ENCODE results near the gene STEAP1.
"Not testable (repeated sequence)": the region's sequence is repeated elsewhere in the genome, so short reads cannot be mapped to it uniquely, and the experiment has no call there.

STEAP1 gene

GRCh38 chr7:90178166-90178565, 23.9 kb downstream of the STEAP1 start:
- peaks cover 5% of the 10 kb centered on the region for H3K4me1 ChIP-seq (ENCODE audit: control insufficient read depth, insufficient read depth, low read length)
- H3K9ac ChIP-seq (ENCODE audit: low read depth, low read length): no peak overlapping the region
- H3K27me3 ChIP-seq (ENCODE audit: control insufficient read depth, insufficient read depth, low read length): no peaks in the 10 kb centered on the region
- no peak overlapping the region for H3K4me3 ChIP-seq (ENCODE audit: low read depth, low read length)
- no peaks in the 10 kb centered on the region for H3K9me3 ChIP-seq (ENCODE audit: control insufficient read depth, insufficient read depth, low read length)
- no peaks in the 10 kb centered on the region for H3K36me3 ChIP-seq (ENCODE audit: control insufficient read depth, insufficient read depth, low read length)

DNA sequence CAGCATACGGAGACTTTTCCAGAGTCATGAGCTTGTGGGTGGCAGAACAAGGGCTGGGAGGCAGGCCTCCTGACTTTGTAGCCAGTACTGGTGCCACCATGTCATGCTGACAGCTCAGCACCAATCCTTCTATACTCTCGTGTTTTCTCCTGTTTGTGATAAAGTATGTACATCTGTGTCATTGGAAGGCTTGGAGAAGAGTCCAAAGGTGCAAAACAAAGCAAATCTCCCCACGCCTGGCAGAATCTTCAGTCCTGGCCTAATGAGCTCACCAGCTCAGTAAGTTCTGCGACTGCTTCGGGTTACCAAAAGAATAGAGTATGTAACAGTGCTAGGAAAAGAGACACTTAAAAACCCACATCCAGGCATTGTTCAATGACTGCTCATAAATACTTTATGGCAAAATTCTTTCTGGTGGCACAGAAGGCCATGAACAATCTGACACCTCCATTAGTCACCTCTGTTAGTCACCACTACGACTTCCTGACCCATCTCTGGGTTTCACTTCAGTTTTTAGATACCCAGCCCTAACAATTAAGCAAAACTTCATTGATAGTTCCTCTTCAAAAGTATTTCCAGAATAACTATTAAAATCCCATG, 24.5 kb downstream of the STEAP1 start:
- H3K27me3 ChIP-seq (ENCODE audit: control insufficient read depth, insufficient read depth, low read length): no peaks in the 10 kb centered on the region
- peaks cover 5% of the 10 kb centered on the region for H3K4me1 ChIP-seq (ENCODE audit: control insufficient read depth, insufficient read depth, low read length)
- H3K36me3 ChIP-seq (ENCODE audit: control insufficient read depth, insufficient read depth, low read length): no peaks in the 10 kb centered on the region
- no peak overlapping the region for H3K9ac ChIP-seq (ENCODE audit: low read depth, low read length)
- H3K9me3 ChIP-seq (ENCODE audit: control insufficient read depth, insufficient read depth, low read length): no peaks in the 10 kb centered on the region
- no peak overlapping the region for H3K4me3 ChIP-seq (ENCODE audit: low read depth, low read length)

DNA sequence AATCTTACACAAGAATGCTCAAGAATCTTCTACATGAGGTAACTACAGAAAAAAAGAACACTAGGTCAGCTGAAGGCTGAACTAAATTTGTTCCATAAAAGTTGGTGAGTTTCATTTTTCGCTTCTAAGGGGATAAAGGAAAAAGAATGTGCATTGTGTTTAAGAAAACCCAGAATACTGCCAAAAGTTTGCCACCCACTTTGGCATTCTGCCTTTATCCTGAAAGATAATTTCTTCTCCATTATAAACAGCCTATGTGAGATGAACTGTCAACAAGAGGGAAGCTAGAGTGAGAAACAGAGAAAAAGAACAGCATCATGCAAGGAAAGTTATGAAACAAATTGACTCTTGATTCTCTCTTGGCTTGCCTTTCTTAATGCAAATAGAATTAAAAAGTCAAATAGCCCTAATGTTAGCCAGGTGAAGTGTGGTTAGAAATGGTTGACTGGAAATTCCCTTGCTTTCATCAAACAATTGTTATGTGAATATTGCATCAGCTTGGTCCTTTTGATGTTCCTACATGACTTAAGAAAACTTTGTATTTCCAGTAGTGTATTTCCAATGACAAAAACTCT, 25.8 kb downstream of the STEAP1 start:
- Histone ChIP-seq H3K4me1 (ENCODE audit: control insufficient read depth, insufficient read depth, low read length) (peaks cover 5% of the 10 kb centered on the region), H3K9ac (ENCODE audit: low read depth, low read length) (no peak overlapping the region), H3K27me3 (ENCODE audit: control insufficient read depth, insufficient read depth, low read length) (no peaks in the 10 kb centered on the region), H3K36me3 (ENCODE audit: control insufficient read depth, insufficient read depth, low read length) (no peaks in the 10 kb centered on the region), H3K9me3 (ENCODE audit: control insufficient read depth, insufficient read depth, low read length) (no peaks in the 10 kb centered on the region), H3K4me3 (ENCODE audit: low read depth, low read length) (no peak overlapping the region)

- no peaks in the 10 kb centered on the region for H3K27me3 ChIP-seq (ENCODE audit: control insufficient read depth, insufficient read depth, low read length)
- H3K9me3 ChIP-seq (ENCODE audit: control insufficient read depth, insufficient read depth, low read length): no peaks in the 10 kb centered on the region
- H3K4me3 ChIP-seq (ENCODE audit: low read depth, low read length): no peak overlapping the region
- H3K36me3 ChIP-seq (ENCODE audit: control insufficient read depth, insufficient read depth, low read length): no peaks in the 10 kb centered on the region
- peaks cover 5% of the 10 kb centered on the region for H3K4me1 ChIP-seq (ENCODE audit: control insufficient read depth, insufficient read depth, low read length)
- no peak overlapping the region for H3K9ac ChIP-seq (ENCODE audit: low read depth, low read length)
These were observed 26.4 kb downstream of the STEAP1 start for GRCh38 chr7:90180649-90181048.

GRCh38 chr7:90181485-90181884, 27.2 kb downstream of the STEAP1 start:
- Histone ChIP-seq H3K9me3 (ENCODE audit: control insufficient read depth, insufficient read depth, low read length) (no peaks in the 10 kb centered on the region), H3K27me3 (ENCODE audit: control insufficient read depth, insufficient read depth, low read length) (no peaks in the 10 kb centered on the region), H3K4me1 (ENCODE audit: control insufficient read depth, insufficient read depth, low read length) (peaks cover 5% of the 10 kb centered on the region), H3K36me3 (ENCODE audit: control insufficient read depth, insufficient read depth, low read length) (no peaks in the 10 kb centered on the region), H3K9ac (ENCODE audit: low read depth, low read length) (no peak overlapping the region), H3K4me3 (ENCODE audit: low read depth, low read length) (no peak overlapping the region)

DNA sequence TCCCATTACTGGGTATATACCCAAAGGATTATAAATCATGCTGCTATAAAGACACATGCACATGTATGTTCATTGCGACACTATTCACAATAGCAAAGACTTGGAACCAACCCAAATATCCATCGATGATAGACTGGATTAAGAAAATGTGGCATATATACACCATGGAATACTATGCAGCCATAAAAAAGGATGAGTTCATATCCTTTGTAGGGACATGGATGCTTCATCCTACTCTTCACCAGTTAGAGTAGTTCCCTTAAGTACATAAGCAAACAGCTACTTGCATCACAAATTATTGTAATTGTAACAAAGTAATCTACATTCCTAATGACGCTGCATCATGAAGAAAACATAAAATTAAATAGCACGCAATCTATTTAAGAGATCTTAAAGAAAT, 32.0 kb downstream of the STEAP1 start:
- H3K9me3 ChIP-seq (ENCODE audit: control insufficient read depth, insufficient read depth, low read length); H3K9ac ChIP-seq (ENCODE audit: low read depth, low read length); H3K4me3 ChIP-seq (ENCODE audit: low read depth, low read length); H3K27me3 ChIP-seq (ENCODE audit: control insufficient read depth, insufficient read depth, low read length); H3K4me1 ChIP-seq (ENCODE audit: control insufficient read depth, insufficient read depth, low read length); H3K36me3 ChIP-seq (ENCODE audit: control insufficient read depth, insufficient read depth, low read length): not testable (repeated sequence)

DNA sequence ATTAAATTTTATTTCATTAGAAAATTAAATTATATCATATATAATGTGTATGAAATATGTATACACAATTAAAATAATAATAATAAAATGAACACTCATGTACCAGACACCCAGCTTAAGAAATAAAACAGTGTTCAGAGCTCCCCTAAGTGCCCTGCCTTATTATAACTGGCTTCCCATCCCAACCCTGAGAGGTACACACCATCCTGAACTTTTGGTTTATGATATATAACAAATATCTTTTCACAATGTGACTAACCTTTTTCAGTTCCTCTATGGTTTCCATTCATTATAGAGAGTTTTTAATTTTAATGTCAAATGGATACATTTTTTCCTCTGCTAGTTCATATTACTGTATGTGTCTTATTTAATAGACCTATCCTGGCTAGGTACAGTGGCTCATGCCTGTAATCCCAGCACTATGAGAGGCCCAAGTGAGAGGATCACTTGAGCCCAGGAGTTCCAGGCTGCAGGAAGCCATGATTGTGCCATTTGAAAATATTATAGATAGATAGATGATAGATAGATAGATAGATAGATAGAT, 33.3 kb downstream of the STEAP1 start:
- Histone ChIP-seq H3K36me3 (ENCODE audit: control insufficient read depth, insufficient read depth, low read length) (no peaks in the 10 kb centered on the region), H3K4me1 (ENCODE audit: control insufficient read depth, insufficient read depth, low read length) (no peaks in the 10 kb centered on the region)

GRCh38 chr7:90188281-90188680, 34.0 kb downstream of the STEAP1 start:
- Histone ChIP-seq H3K27me3 (ENCODE audit: control insufficient read depth, insufficient read depth, low read length) (no peaks in the 10 kb centered on the region), H3K4me3 (ENCODE audit: low read depth, low read length) (no peak overlapping the region), H3K9me3 (ENCODE audit: control insufficient read depth, insufficient read depth, low read length) (peaks cover 9% of the 10 kb centered on the region), H3K36me3 (ENCODE audit: control insufficient read depth, insufficient read depth, low read length) (no peaks in the 10 kb centered on the region), H3K9ac (ENCODE audit: low read depth, low read length) (no peak overlapping the region), H3K4me1 (ENCODE audit: control insufficient read depth, insufficient read depth, low read length) (no peaks in the 10 kb centered on the region)

More for the DNA sequence above, 33.3 kb downstream of the STEAP1 start:
- Histone ChIP-seq H3K9ac (ENCODE audit: low read depth, low read length) (no peak overlapping the region), H3K9me3 (ENCODE audit: control insufficient read depth, insufficient read depth, low read length) (peaks cover 9% of the 10 kb centered on the region), H3K27me3 (ENCODE audit: control insufficient read depth, insufficient read depth, low read length) (no peaks in the 10 kb centered on the region), H3K4me3 (ENCODE audit: low read depth, low read length) (no peak overlapping the region)

DNA sequence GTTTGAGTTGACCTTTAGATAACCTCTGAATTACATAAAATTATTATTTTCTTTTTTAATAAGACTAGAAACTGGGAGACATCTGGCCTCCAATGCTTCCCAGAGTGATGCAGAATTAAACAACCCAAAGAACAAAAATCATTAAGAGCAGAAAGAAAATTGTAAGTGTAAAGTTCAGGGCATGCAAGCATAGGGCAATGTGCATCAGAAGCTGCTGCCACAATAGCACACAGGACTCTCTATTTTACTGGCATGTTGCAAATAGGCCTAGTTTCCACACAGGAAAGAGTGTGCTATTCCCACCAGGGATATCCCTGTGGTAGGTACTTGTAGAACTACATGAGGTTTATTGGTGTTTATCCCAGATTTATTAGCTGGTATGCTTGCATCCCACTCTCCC, 36.7 kb downstream of the STEAP1 start:
- H3K4me1 ChIP-seq (ENCODE audit: control insufficient read depth, insufficient read depth, low read length): no peaks in the 10 kb centered on the region
- H3K9me3 ChIP-seq (ENCODE audit: control insufficient read depth, insufficient read depth, low read length): peaks cover 12% of the 10 kb centered on the region
- no peak overlapping the region for H3K4me3 ChIP-seq (ENCODE audit: low read depth, low read length)
- no peak overlapping the region for H3K9ac ChIP-seq (ENCODE audit: low read depth, low read length)
- H3K27me3 ChIP-seq (ENCODE audit: control insufficient read depth, insufficient read depth, low read length): no peaks in the 10 kb centered on the region
- no peaks in the 10 kb centered on the region for H3K36me3 ChIP-seq (ENCODE audit: control insufficient read depth, insufficient read depth, low read length)

GRCh38 chr7:90191648-90192047, 37.4 kb downstream of the STEAP1 start:
- Histone ChIP-seq H3K9ac (ENCODE audit: low read depth, low read length) (no peak overlapping the region), H3K27me3 (ENCODE audit: control insufficient read depth, insufficient read depth, low read length) (no peaks in the 10 kb centered on the region), H3K9me3 (ENCODE audit: control insufficient read depth, insufficient read depth, low read length) (peaks cover 12% of the 10 kb centered on the region), H3K36me3 (ENCODE audit: control insufficient read depth, insufficient read depth, low read length) (no peaks in the 10 kb centered on the region), H3K4me3 (ENCODE audit: low read depth, low read length) (no peak overlapping the region), H3K4me1 (ENCODE audit: control insufficient read depth, insufficient read depth, low read length) (no peaks in the 10 kb centered on the region)

GRCh38 chr7:90192876-90193750, 38.8 kb downstream of the STEAP1 start:
- no peak overlapping the region for H3K9ac ChIP-seq (ENCODE audit: low read depth, low read length)
- H3K4me1 ChIP-seq (ENCODE audit: control insufficient read depth, insufficient read depth, low read length): no peaks in the 10 kb centered on the region
- H3K4me3 ChIP-seq (ENCODE audit: low read depth, low read length): no peak overlapping the region
- no peaks in the 10 kb centered on the region for H3K36me3 ChIP-seq (ENCODE audit: control insufficient read depth, insufficient read depth, low read length)
- peaks cover 12% of the 10 kb centered on the region for H3K9me3 ChIP-seq (ENCODE audit: control insufficient read depth, insufficient read depth, low read length)
- no peaks in the 10 kb centered on the region for H3K27me3 ChIP-seq (ENCODE audit: control insufficient read depth, insufficient read depth, low read length)
